PC-3 (cell line): Measurements from ENCODE around the gene OR10A6. TPM values are rescaled to one million over a fixed set of nuclear protein-coding genes. Genes with fewer than 3 reads are reported as not detected.

Experiments
- ATAC-seq: fragments of 200-7000 bp; cut with Tn5 transposase; 2 replicates; pipeline ENCODE4 v1.9.1; 2020; ENCODE audit warnings: mild to moderate bottlenecking, moderate library complexity
- BruUV-seq: library from RNA; stranded (reverse); fragments of 400-500 nt; replicated peaks from 2 replicates; lab custom pipeline; 2021; lab: Mats Ljungman, UMichigan
- CTCF ChIA-PET: fragments of 300-600 bp; sonication (Branson Sonifier 250); formaldehyde crosslinking; loops from one replicate; lab custom pipeline; 2022; ENCODE audit warnings: antibody characterized with exemption; lab: Charles Lee
- POLR2A ChIA-PET: fragments of 300-600 bp; sonication (Branson Sonifier 250); formaldehyde crosslinking; loops from one replicate; lab custom pipeline; 2022; ENCODE audit warnings: antibody characterized with exemption; ENCODE audit not compliant: unreplicated experiment; lab: Charles Lee
- DNase-seq: peaks from one replicate; pipeline ENCODE4 v3.0.0-alpha.2; 2015
- H2AFZ ChIP-seq: fragments of 300-600 bp; sonication (generic); 2 replicates; pipeline ENCODE4 v1.6.0; 2016; ENCODE audit warnings: antibody characterized with exemption, low read length
- H3F3A ChIP-seq: fragments of 300-600 bp; sonication (generic); one replicate; pipeline ENCODE4 v1.6.0; 2017; ENCODE audit warnings: antibody characterized with exemption, low read length, control low read depth, mild to moderate bottlenecking; ENCODE audit not compliant: unreplicated experiment
- H3K27ac ChIP-seq: fragments of 300-600 bp; sonication (generic); 2 replicates; pipeline ENCODE4 v1.5.1; 2016; ENCODE audit warnings: mild to moderate bottlenecking, low read length
- H3K27me3 ChIP-seq: fragments of 300-600 bp; sonication (generic); 2 replicates; pipeline ENCODE4 v1.6.1; 2016; ENCODE audit warnings: low read length, mixed read lengths
- H3K36me3 ChIP-seq: fragments of 300-600 bp; sonication (generic); 2 replicates; pipeline ENCODE4 v1.6.1; 2016; ENCODE audit warnings: low read depth, mixed run types, low read length, mixed read lengths
- H3K4me1 ChIP-seq: fragments of 300-600 bp; sonication (generic); 2 replicates; pipeline ENCODE4 v1.5.1; 2016; ENCODE audit warnings: low read length; ENCODE audit not compliant: insufficient read depth
- H3K4me2 ChIP-seq: fragments of 300-600 bp; sonication (generic); 2 replicates; pipeline ENCODE4 v1.6.0; 2016; ENCODE audit warnings: low read length
- H3K4me3 ChIP-seq: fragments of 300-600 bp; sonication (generic); 2 replicates; pipeline ENCODE4 v1.5.1; 2016; ENCODE audit warnings: mild to moderate bottlenecking, low read length, mixed read lengths
- H3K79me2 ChIP-seq: fragments of 300-600 bp; sonication (generic); 2 replicates; pipeline ENCODE4 v1.6.1; 2017; ENCODE audit warnings: low read length, mixed read lengths
- H3K9ac ChIP-seq: fragments of 300-600 bp; sonication (generic); 2 replicates; pipeline ENCODE4 v1.6.0; 2016; ENCODE audit warnings: mild to moderate bottlenecking, low read length
- H3K9me2 ChIP-seq: fragments of 300-600 bp; sonication (generic); replicated peaks from 2 replicates; pipeline ENCODE4 v1.6.1; 2016; ENCODE audit warnings: mixed run types, low read length, mixed read lengths
- H3K9me3 ChIP-seq: fragments of 300-600 bp; sonication (generic); 2 replicates; pipeline ENCODE4 v1.6.1; 2016; ENCODE audit warnings: low read length, mixed read lengths
- H4K20me1 ChIP-seq: fragments of 300-600 bp; sonication (generic); 2 replicates; pipeline ENCODE4 v1.6.1; 2016; ENCODE audit warnings: low read length, mixed read lengths
- EZH2 ChIP-seq: fragments of 300-600 bp; sonication (generic); IDR thresholded peaks from one replicate; pipeline ENCODE4 v1.6.1; 2017; ENCODE audit warnings: antibody characterized with exemption, mild to moderate bottlenecking, low read length; ENCODE audit not compliant: unreplicated experiment
- EZH2phosphoT487 ChIP-seq: fragments of 300-600 bp; sonication (generic); IDR thresholded peaks from 2 replicates; pipeline ENCODE4 v1.6.1; 2018; ENCODE audit warnings: mild to moderate bottlenecking, antibody characterized with exemption, low read length, borderline replicate concordance
- intact Hi-C: fragments of 100-400 bp; cut with micrococcal nuclease; formaldehyde crosslinking; loops from 2 replicates; pipeline ENCODE4 v1.9.0; 2023
- total RNA-seq: library from RNA; depleted of rRNA; stranded (reverse); fragments of >200 nt; gene quantifications from 2 replicates; pipeline ENCODE4 v1.2.3, GENCODE V29; 2014
- TF ChIP-seq, protein P1 (sequence below): fragments of 300-600 bp; sonication (generic); conservative IDR thresholded peaks from 2 replicates; pipeline ENCODE4 v1.5.1; 2017; ENCODE audit warnings: antibody characterized with exemption, low read depth, mild to moderate bottlenecking, low read length

The OR10A6 gene
- total RNA-seq, 1 experiment from 2014 or later = not detected

DNA sequence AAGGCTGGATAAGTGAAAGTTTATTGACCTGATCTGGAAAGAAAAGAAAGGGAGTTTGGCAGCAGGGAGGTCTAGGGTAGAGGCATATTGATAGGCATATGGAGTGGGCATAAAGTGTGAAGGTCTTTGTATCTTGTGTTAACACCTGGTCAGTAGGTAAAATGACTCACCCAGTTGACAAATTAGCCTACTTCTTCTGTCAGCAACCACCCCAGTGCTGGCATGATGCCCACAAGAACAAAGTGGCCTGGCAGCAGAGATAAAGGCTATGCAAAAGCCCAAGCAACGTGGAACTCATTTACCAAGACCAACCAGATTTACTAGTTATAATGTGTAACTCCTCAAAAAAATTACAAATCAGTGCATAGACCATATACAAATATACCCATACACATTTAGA is 5.5 kb upstream of the OR10A6 start:
- H3F3A ChIP-seq = no peaks in the 10 kb centered on the region
- ChIA-PET POLR2A (no interaction called here), CTCF (no interaction called here)
- no TSS peak for BruUV-seq
- no peaks in the 10 kb centered on the region for H3K36me3 ChIP-seq
- no peak overlapping the region for H2AFZ ChIP-seq
- H3K9me2 ChIP-seq = no peaks in the 10 kb centered on the region
- intact Hi-C loops = no loop called here
- H3K4me3 ChIP-seq = no peak overlapping the region
- no peaks in the 10 kb centered on the region for H3K27me3 ChIP-seq
- no peak overlapping the region for H3K4me2 ChIP-seq
- no peak for ATAC-seq
- no peak overlapping the region for H3K9ac ChIP-seq
- peak; percentile 69 for DNase-seq
- no peak overlapping the region for H3K27ac ChIP-seq
- no peaks in the 10 kb centered on the region for H4K20me1 ChIP-seq
- H3K4me1 ChIP-seq = peaks cover 9% of the 10 kb centered on the region; the same call in 1 of the 2 replicates
- H3K79me2 ChIP-seq = no peaks in the 10 kb centered on the region
- H3K9me3 ChIP-seq = no peaks in the 10 kb centered on the region
- TF ChIP-seq EZH2 (no peak), EZH2phosphoT487 (no peak)
- TF ChIP-seq, protein P1, sequence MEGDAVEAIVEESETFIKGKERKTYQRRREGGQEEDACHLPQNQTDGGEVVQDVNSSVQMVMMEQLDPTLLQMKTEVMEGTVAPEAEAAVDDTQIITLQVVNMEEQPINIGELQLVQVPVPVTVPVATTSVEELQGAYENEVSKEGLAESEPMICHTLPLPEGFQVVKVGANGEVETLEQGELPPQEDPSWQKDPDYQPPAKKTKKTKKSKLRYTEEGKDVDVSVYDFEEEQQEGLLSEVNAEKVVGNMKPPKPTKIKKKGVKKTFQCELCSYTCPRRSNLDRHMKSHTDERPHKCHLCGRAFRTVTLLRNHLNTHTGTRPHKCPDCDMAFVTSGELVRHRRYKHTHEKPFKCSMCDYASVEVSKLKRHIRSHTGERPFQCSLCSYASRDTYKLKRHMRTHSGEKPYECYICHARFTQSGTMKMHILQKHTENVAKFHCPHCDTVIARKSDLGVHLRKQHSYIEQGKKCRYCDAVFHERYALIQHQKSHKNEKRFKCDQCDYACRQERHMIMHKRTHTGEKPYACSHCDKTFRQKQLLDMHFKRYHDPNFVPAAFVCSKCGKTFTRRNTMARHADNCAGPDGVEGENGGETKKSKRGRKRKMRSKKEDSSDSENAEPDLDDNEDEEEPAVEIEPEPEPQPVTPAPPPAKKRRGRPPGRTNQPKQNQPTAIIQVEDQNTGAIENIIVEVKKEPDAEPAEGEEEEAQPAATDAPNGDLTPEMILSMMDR = no peak

- POLR2A ChIA-PET = no interaction called here
- no peak overlapping the region for H3K9ac ChIP-seq
- intact Hi-C loops = no loop called here
- no peak overlapping the region for H3K4me3 ChIP-seq
- no peaks in the 10 kb centered on the region for H3K36me3 ChIP-seq
- H3K4me2 ChIP-seq = no peak overlapping the region
- no TSS peak for BruUV-seq
- no peaks in the 10 kb centered on the region for H3K79me2 ChIP-seq
- no peak for ATAC-seq
- H3F3A ChIP-seq = no peaks in the 10 kb centered on the region
- H3K27me3 ChIP-seq = no peaks in the 10 kb centered on the region
- H2AFZ ChIP-seq = no peak overlapping the region
- DNase-seq = peak; percentile 33
- CTCF ChIA-PET = no interaction called here
- TF ChIP-seq, protein P1 = no peak
- TF ChIP-seq EZH2phosphoT487 (no peak), EZH2 (no peak)
- H3K27ac ChIP-seq = no peak overlapping the region
- no peaks in the 10 kb centered on the region for H3K4me1 ChIP-seq
- no peaks in the 10 kb centered on the region for H3K9me3 ChIP-seq
- no peaks in the 10 kb centered on the region for H3K9me2 ChIP-seq
- no peaks in the 10 kb centered on the region for H4K20me1 ChIP-seq
These were observed 3.4 kb downstream of the OR10A6 start for GRCh38 chr11:7927635-7928034.

DNA sequence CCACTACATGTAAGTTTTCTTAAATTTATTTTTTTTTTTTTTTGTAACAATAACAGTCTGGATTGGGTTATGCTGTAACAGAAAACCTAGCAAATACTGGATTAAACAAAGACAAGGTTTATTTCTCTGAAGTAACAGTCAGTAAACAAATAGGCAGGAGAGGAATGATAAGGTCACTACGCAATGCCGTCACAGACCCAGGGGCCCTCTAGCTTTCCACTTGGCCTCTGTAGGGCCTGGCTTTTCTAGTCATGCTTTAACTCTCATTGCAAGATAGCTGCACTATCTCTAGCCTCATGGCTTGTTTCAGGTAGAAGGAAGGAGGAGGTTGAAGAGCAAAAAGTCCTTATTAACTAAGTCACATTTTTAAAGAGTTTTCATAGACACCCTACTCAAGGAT is 6.5 kb downstream of the OR10A6 start:
- POLR2A ChIA-PET = no interaction called here
- H3K4me1 ChIP-seq = no peaks in the 10 kb centered on the region
- ATAC-seq (no peak), DNase-seq (no peak)
- no peaks in the 10 kb centered on the region for H3K27me3 ChIP-seq
- no peak overlapping the region for H3K9ac ChIP-seq
- no peak overlapping the region for H3K27ac ChIP-seq
- H3K9me2 ChIP-seq = no peaks in the 10 kb centered on the region
- H3K79me2 ChIP-seq = no peaks in the 10 kb centered on the region
- H4K20me1 ChIP-seq = no peaks in the 10 kb centered on the region
- H3F3A ChIP-seq = no peaks in the 10 kb centered on the region
- H2AFZ ChIP-seq = no peak overlapping the region
- intact Hi-C loops = no loop called here
- no peak overlapping the region for H3K4me2 ChIP-seq
- TF ChIP-seq EZH2phosphoT487 = no peak
- TF ChIP-seq, protein P1 = no peak
- no peaks in the 10 kb centered on the region for H3K9me3 ChIP-seq
- CTCF ChIA-PET = no interaction called here
- BruUV-seq = no TSS peak
- no peak overlapping the region for H3K4me3 ChIP-seq
- no peaks in the 10 kb centered on the region for H3K36me3 ChIP-seq
